HG03139 (cell line): ENCODE data around the gene TRAF5.
A peak's percentile ranks its signal among the peaks of the same experiment; 100 is the strongest.
"Not testable (repeated sequence)": the region's sequence is repeated elsewhere in the genome, so short reads cannot be mapped to it uniquely, and the experiment has no call there.

Source experiments
- ATAC-seq: cut with Tn5 transposase; IDR thresholded peaks from one replicate; pipeline ENCODE4 v1.9.1; 2021; ENCODE audit not compliant: unreplicated experiment

The TRAF5 gene

GRCh38 chr1:211326528-211327345 is at the start of gene TRAF5:
TRAF5 (plus strand) TSS chr1:211326833; CDS start chr1:211353240, 26,407 bp downstream.
- ATAC-seq, result peak; percentile 24

GRCh38 chr1:211279340-211279739 is 47.3 kb upstream of the TRAF5 start:
- ATAC-seq, result no peak

GRCh38 chr1:211280910-211281309 is 45.7 kb upstream of the TRAF5 start:
- ATAC-seq, result no peak

GRCh38 chr1:211281320-211282022 is 45.2 kb upstream of the TRAF5 start:
- ATAC-seq, result no peak

GRCh38 chr1:211282023-211282373 is 44.6 kb upstream of the TRAF5 start:
- ATAC-seq, result no peak

GRCh38 chr1:211285196-211285595 is 41.4 kb upstream of the TRAF5 start:
- ATAC-seq, result no peak

GRCh38 chr1:211287218-211287617 is 39.4 kb upstream of the TRAF5 start:
- ATAC-seq, result no peak

GRCh38 chr1:211292411-211292810 is 34.2 kb upstream of the TRAF5 start:
- no peak for ATAC-seq

- no peak for ATAC-seq
Observed at GRCh38 chr1:211296396-211296795, 30.2 kb upstream of the TRAF5 start.

GRCh38 chr1:211305044-211305443 is 21.6 kb upstream of the TRAF5 start:
- peak; percentile 96 for ATAC-seq

- no peak for ATAC-seq
Observed at GRCh38 chr1:211309617-211310016, 17.0 kb upstream of the TRAF5 start.

- no peak for ATAC-seq
Observed at GRCh38 chr1:211313392-211313791, 13.2 kb upstream of the TRAF5 start.

GRCh38 chr1:211318576-211319280 is 7.9 kb upstream of the TRAF5 start:
- ATAC-seq, result no peak

- ATAC-seq, result no peak
Observed at GRCh38 chr1:211319892-211320291, 6.7 kb upstream of the TRAF5 start.

- ATAC-seq, result no peak
Observed at GRCh38 chr1:211320980-211321379, 5.7 kb upstream of the TRAF5 start.

GRCh38 chr1:211321646-211322045 is 5.0 kb upstream of the TRAF5 start:
- not testable (repeated sequence) for ATAC-seq

- ATAC-seq, result peak; percentile 54
Observed at GRCh38 chr1:211323156-211324063, 3.2 kb upstream of the TRAF5 start.

- ATAC-seq, result no peak
Observed at GRCh38 chr1:211324992-211325775, 1.4 kb upstream of the TRAF5 start.

GRCh38 chr1:211326140-211326527 is 499 bp upstream of the TRAF5 start:
- ATAC-seq, result no peak

- no peak for ATAC-seq
Observed at GRCh38 chr1:211327346-211327921, 801 bp downstream of the TRAF5 start.
